Stimulated activated CD4-positive, alpha-beta T cell treated with anti-CD3 and anti-CD28 coated beads, Interleukin-12 subunit alpha, Interleukin-12 subunit beta, amount 100 ng/mL, for 24 hours (primary cell): ENCODE measurements around the gene EXOSC2.

Experiments used
- DNase-seq, 2 experiments: peaks; one replicate each; pipeline ENCODE4 v3.0.0-alpha.2; 2020; ENCODE audit warnings: low read depth in 2 of 2

Gene EXOSC2

GRCh38 chr9:130736834-130737233, 43.3 kb downstream of the EXOSC2 start:
- no peak for DNase-seq

GRCh38 chr9:130738281-130738680, 44.7 kb downstream of the EXOSC2 start:
- DNase-seq = no peak

DNA sequence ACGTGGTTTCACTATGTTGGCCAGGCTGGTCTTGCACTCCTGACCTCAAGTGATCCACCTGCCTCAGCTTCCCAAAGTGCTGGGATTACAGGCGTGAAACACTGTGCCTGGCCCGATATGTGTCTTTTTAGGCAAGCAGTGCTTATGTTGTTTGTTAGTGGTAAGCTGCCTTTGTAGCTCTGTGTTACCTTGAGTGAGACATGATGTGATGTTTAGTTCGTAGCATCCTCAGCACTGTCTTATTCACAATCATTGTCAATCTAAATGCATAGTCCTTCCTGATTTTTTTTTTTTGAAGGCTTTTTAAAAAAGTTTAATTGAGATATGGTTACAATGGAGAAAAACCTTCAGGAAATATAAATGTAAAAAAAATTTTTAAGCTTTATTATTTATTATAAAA, 45.5 kb downstream of the EXOSC2 start:
- DNase-seq = no peak

DNA sequence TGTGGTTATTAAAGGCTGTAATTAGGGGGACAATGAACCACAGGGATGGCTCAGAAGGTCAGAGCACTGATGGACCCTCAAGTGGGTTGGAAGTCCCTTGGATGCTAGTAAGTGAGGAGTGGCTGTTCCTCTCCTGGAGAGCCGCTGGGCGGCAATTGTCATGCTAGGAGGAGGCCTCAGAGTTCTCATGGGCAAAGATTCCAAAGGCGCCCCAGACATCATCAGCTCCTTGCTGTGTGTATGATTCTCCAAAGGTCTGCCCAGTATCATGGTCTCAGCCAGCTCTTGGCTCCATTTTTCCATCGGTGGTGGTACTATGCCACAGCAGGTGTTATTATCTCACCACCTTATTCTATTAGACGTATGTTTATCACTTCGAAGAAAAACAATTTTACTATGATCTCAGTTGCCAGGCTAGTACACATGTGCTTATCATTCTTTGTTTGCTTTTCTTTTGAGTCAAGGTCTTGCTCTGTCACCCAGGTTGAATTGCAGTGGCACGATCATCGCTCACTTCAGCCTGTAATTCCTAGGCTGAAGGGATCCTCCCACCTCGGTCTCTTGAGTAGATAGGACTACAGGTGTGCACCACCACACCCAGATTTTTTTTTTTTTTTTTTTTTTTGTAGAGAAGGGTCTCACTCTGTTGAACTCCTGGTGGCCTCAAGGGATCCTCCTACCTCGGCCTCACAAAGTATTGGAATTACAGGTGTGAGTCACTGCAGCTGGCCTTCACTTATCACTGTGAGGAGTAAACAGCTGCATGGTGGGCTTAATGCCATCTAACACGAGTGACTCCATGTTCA, 46.8 kb downstream of the EXOSC2 start:
- no peak for DNase-seq

DNA sequence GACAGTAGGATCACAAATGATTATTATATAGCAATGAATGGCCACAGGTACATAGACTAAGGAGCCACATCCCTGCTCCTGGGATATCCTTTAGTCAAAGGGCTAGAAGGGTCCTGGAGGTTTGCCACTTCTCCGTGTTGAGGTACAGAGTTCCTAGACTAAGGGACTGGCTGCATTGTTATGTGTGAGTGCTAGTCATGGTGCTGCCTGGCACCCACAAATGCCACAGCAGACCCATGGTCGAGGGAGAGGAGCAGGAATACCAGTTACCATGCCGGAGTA, 47.4 kb downstream of the EXOSC2 start:
- no peak for DNase-seq

GRCh38 chr9:130741831-130742449, 48.4 kb downstream of the EXOSC2 start:
- no peak for DNase-seq

DNA sequence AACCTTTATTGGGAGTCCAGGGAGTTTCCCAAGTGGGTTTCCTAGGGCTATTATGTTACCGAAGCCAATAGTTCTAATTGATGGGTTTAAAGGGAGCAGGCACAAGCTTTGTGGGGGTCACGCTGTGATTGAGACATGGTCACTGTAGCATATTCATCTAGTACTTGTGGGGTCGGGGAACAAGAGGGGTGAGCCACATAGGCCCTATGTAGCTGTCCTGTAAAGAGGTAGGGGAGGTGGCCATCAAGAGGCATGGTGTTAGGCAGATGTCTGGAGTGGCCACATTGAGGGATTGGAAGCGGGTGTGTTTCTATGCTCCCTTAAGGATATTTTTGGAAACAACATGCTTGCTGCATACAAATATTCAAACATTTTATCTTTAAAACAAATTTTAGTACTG, 50.1 kb downstream of the EXOSC2 start:
- DNase-seq = no peak

GRCh38 chr9:130745210-130745800, 51.7 kb downstream of the EXOSC2 start:
- DNase-seq = no peak

DNA sequence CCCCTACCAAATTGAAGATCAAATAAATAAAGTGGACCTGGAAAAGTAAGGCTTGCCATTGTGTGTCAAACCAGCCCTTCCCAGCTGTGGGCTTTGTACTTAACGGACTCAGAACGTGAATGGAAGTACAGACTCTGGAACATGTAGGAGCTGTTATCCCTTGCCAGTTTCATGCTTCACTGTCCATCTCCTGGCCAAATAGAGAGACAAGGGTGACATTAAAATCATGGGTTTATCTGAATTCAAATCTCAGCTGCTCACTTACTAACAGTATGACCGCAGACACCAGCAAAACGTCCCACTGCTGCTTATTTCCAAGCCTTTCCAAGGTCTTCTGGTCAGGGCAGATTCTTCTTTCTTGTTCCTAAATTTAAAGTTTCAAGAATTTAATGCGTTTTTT, 52.2 kb downstream of the EXOSC2 start:
- no peak for DNase-seq

- no peak for DNase-seq
Observed at GRCh38 chr9:130746434-130747212, 53.0 kb downstream of the EXOSC2 start.

DNA sequence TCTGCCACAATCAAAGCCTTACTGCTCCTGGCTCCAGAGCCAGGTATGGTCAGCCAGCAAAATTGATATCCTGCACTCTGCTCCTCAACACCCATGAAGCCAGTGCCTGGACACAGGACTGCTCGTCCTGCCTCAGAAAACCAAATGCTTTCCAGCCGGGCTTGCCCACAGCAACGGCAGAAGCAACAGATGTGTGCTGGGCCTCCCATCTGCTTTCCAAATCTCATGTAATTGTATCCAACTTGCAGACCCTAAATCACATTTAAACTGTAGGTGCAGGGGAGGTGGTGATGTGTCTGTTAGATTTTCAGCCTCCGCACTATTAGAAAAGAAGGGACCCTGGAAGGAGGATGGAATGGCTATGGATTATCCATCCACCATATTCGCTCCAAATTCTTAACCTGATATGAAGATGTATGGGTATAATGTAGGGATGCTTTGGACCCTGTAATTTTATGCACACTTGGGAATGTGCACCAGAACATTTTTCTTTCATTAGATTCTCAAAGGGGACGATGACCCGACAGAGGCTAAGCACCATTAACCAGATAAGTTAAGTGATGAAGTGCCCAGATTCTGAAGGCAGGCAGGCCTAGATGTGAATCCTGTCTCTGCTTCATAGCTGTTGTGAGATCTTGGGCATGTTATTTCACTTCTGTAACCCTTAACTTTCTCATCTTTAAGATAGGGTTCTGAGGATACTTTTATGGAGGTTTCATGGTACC, 58.2 kb downstream of the EXOSC2 start:
- no peak for DNase-seq
